GM23248 (cell line): ENCODE measurements around the gene TMEM181.

ENCODE experiments used
- EZH2 ChIP-seq: fragments of 200-600 bp; sonication (generic); IDR thresholded peaks from 2 replicates; pipeline ENCODE4 v1.6.1; 2018; ENCODE audit warnings: antibody characterized with exemption, mild to moderate bottlenecking; ENCODE audit not compliant: insufficient read depth, poor library complexity, severe bottlenecking
- EZH2phosphoT487 ChIP-seq: fragments of 200-600 bp; sonication (generic); IDR thresholded peaks from 2 replicates; pipeline ENCODE4 v1.6.1; 2018; ENCODE audit warnings: antibody characterized with exemption, moderate library complexity, mild to moderate bottlenecking, low read depth; ENCODE audit not compliant: insufficient read depth

GRCh38 chr6:158677906-158678578, 118.2 kb downstream of the TMEM181 start:
- TF ChIP-seq EZH2: no peak
- no peak for TF ChIP-seq EZH2phosphoT487
